Mesothelial cell of epicardium (in vitro differentiated cells): ENCODE measurements around the gene HSF2BP. TPM values are rescaled to one million over a fixed set of nuclear protein-coding genes. Genes with fewer than 3 reads are reported as not detected.
"Not testable (repeated sequence)": the region's sequence is repeated elsewhere in the genome, so short reads cannot be mapped to it uniquely, and the experiment has no call there.

Experiments used
- DNase-seq, 2 experiments: peaks; one replicate each; pipeline ENCODE4 v3.0.0; 2021; ENCODE audit warnings: low spot score in 2 of 2; ENCODE audit not compliant: unreplicated experiment in 2 of 2
- H3K27ac Mint-ChIP-seq: 2 replicates; pipeline ENCODE4 v1.8.0; 2021; ENCODE audit warnings: mixed read lengths
- H3K27me3 Mint-ChIP-seq: 2 replicates; pipeline ENCODE4 v1.8.0; 2021; ENCODE audit warnings: low read depth, mixed read lengths
- H3K36me3 Mint-ChIP-seq: 2 replicates; pipeline ENCODE4 v1.8.0; 2021; ENCODE audit warnings: mixed read lengths
- H3K4me1 Mint-ChIP-seq: 2 replicates; pipeline ENCODE4 v1.8.0; 2021; ENCODE audit warnings: mixed read lengths
- H3K4me3 Mint-ChIP-seq: 2 replicates; pipeline ENCODE4 v1.8.0; 2021; ENCODE audit warnings: mild to moderate bottlenecking, moderate library complexity, mixed read lengths
- H3K9me3 Mint-ChIP-seq: 2 replicates; pipeline ENCODE4 v1.8.0; 2021; ENCODE audit warnings: mixed read lengths
- total RNA-seq: library from RNA; stranded (reverse); gene quantifications from 3 replicates; pipeline ENCODE4 v1.2.1, GENCODE V29; 2021
- TF ChIP-seq, protein P1 (sequence below): fragments of 200-600 bp; sonication (generic); IDR thresholded peaks from one replicate; pipeline ENCODE4 v1.5.0; 2021; ENCODE audit warnings: antibody characterized with exemption; ENCODE audit not compliant: unreplicated experiment

Gene HSF2BP
- total RNA-seq, 1 donor from 2014 or later = 5.1 TPM

DNA sequence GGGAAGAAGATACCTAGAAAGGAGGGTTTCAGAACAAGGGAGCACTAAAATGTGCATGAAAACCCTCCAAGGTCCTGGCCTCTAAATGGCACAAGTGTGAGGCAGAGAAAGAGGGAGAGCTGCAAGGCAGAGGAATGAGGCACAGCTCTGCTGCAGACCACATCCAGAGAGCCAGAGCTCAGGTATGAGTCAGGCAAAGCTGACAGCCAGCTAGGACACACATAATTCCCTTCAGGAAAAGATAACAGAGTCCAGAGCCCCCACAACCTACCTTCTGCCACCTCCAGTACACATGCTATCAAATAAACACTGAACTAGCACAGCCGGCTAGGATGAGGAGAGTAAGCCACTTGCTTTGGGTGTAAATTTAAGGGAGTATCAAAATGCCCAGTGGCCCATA is 62.2 kb downstream of the HSF2BP start:
- peaks cover 5% of the 10 kb centered on the region for H3K36me3 Mint-ChIP-seq
- no peaks in the 10 kb centered on the region for H3K9me3 Mint-ChIP-seq
- peak overlapping the region; percentile 53 for H3K27ac Mint-ChIP-seq
- no peak for DNase-seq
- TF ChIP-seq, protein P1, sequence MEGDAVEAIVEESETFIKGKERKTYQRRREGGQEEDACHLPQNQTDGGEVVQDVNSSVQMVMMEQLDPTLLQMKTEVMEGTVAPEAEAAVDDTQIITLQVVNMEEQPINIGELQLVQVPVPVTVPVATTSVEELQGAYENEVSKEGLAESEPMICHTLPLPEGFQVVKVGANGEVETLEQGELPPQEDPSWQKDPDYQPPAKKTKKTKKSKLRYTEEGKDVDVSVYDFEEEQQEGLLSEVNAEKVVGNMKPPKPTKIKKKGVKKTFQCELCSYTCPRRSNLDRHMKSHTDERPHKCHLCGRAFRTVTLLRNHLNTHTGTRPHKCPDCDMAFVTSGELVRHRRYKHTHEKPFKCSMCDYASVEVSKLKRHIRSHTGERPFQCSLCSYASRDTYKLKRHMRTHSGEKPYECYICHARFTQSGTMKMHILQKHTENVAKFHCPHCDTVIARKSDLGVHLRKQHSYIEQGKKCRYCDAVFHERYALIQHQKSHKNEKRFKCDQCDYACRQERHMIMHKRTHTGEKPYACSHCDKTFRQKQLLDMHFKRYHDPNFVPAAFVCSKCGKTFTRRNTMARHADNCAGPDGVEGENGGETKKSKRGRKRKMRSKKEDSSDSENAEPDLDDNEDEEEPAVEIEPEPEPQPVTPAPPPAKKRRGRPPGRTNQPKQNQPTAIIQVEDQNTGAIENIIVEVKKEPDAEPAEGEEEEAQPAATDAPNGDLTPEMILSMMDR = no peak
- no peaks in the 10 kb centered on the region for H3K27me3 Mint-ChIP-seq
- peaks cover 59% of the 10 kb centered on the region for H3K4me1 Mint-ChIP-seq
- no peak overlapping the region for H3K4me3 Mint-ChIP-seq

DNA sequence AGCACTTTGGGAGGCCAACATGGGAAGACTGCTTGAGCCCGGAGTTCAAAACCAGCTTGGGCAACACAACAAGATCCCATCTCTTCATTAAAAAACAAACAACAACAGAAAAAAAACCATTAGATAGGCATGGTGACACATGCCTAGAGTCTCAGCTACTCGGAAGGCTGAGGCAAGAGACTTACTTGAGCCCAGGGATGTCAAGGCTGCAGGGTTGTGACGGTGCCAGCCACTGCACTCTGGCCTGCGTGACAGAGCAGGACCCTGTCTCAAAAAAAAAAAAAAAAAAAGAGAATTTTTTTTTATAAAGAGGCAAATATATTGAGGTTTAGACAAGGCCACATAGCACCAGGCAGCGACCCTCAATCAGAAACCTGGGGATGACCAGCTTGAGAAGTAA is 62.7 kb downstream of the HSF2BP start:
- Mint-ChIP-seq H3K27ac (no peak overlapping the region), H3K9me3 (no peaks in the 10 kb centered on the region), H3K36me3 (peaks cover 5% of the 10 kb centered on the region), H3K27me3 (no peaks in the 10 kb centered on the region), H3K4me1 (peaks cover 57% of the 10 kb centered on the region), H3K4me3 (no peak overlapping the region)
- DNase-seq = no peak
- TF ChIP-seq, protein P1 = no peak

DNA sequence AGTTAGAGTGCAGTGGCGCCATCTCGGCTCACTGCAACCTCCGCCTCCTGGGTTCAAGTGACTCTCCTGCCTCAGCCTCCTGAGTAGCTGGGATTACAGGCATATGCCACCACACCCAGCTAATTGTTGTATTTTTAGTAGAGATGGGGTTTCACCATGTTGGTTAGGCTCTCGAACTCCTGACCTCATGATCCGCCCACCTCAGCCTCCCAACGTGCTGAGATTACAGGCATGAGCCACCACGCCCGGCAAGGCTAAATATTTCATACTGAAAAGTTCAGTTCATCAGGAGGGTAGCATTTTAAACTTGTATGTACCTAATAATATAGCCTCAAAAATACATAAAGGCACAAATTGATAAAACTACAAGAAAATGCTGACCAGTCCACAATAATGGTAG is 63.5 kb downstream of the HSF2BP start:
- H3K27ac Mint-ChIP-seq, H3K27me3 Mint-ChIP-seq, H3K4me3 Mint-ChIP-seq, H3K36me3 Mint-ChIP-seq, DNase-seq, H3K9me3 Mint-ChIP-seq: not testable (repeated sequence)
- peaks cover 50% of the 10 kb centered on the region for H3K4me1 Mint-ChIP-seq

DNA sequence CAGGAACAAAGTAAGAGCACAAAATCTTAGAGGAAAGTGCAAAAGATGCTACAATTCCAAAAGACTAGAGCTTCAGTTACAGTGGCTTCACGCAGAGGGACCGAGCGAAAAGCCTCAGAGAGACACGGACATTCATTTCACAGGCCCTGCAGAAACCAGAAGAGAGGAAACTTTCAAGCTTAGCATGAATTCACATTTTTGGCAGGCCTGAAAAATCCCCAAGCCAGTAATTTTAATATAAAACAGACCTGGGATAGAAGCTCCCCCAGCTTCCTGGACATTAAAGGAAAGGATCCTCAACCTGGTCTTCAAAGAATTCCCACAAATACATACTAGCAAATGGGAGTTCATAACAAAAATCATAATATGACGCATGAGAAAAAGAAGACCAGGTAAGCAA is 66.2 kb downstream of the HSF2BP start:
- Mint-ChIP-seq H3K27ac (peak overlapping the region; percentile 81), H3K27me3 (no peaks in the 10 kb centered on the region)

DNA sequence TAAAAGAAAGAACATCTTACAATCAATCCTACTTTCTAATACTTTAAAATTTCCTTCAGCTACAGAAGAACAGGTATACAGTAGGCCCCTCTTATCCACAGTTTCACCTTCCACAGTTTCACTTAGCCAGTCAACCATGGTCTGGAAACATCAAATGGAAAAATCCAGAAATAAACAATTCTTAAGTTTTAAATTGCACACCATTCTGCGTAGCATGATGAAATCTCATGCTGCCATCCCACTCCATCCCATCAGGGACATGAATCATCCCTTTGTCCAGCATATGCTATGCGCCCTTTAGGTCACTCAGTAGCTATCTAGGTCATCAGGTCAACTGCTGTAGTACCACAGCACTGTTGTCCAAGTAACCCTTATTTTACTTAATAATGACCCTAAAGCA is 67.7 kb downstream of the HSF2BP start:
- Mint-ChIP-seq H3K9me3 (no peaks in the 10 kb centered on the region), H3K27ac (no peak overlapping the region), H3K36me3 (peaks cover 6% of the 10 kb centered on the region), H3K4me3 (no peak overlapping the region), H3K4me1 (peaks cover 32% of the 10 kb centered on the region), H3K27me3 (no peaks in the 10 kb centered on the region)
- TF ChIP-seq, protein P1 = no peak
- DNase-seq = no peak

More for the DNA sequence above, 66.2 kb downstream of the HSF2BP start:
- DNase-seq = no peak
- TF ChIP-seq, protein P1 = no peak
- H3K9me3 Mint-ChIP-seq = no peaks in the 10 kb centered on the region
- peaks cover 33% of the 10 kb centered on the region for H3K4me1 Mint-ChIP-seq
- H3K36me3 Mint-ChIP-seq = peaks cover 6% of the 10 kb centered on the region
- no peak overlapping the region for H3K4me3 Mint-ChIP-seq

DNA sequence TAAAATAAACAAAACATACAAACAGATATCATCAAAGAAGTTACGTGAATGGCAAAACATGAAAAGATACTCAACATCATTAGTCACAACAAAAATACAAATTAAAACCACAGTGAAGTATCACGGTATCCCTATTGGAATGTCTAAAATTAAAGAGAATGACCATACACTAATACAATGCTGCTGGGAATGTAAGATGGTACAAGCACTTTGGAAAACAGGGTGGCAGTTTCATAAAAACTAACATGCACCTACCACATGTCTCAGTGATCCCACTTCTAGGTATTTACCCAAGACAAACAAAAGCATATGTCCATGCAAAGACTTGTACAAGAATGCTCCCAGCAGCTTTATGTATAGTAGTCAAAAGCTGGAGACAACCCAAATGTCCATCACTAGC is 69.1 kb downstream of the HSF2BP start:
- Mint-ChIP-seq H3K9me3 (no peaks in the 10 kb centered on the region), H3K36me3 (peaks cover 6% of the 10 kb centered on the region), H3K4me1 (peaks cover 43% of the 10 kb centered on the region), H3K27ac (no peak overlapping the region), H3K27me3 (no peaks in the 10 kb centered on the region), H3K4me3 (no peak overlapping the region)
- TF ChIP-seq, protein P1 = no peak
- no peak for DNase-seq
